ENCODE measurements around the gene ZFPM1.

DNA sequence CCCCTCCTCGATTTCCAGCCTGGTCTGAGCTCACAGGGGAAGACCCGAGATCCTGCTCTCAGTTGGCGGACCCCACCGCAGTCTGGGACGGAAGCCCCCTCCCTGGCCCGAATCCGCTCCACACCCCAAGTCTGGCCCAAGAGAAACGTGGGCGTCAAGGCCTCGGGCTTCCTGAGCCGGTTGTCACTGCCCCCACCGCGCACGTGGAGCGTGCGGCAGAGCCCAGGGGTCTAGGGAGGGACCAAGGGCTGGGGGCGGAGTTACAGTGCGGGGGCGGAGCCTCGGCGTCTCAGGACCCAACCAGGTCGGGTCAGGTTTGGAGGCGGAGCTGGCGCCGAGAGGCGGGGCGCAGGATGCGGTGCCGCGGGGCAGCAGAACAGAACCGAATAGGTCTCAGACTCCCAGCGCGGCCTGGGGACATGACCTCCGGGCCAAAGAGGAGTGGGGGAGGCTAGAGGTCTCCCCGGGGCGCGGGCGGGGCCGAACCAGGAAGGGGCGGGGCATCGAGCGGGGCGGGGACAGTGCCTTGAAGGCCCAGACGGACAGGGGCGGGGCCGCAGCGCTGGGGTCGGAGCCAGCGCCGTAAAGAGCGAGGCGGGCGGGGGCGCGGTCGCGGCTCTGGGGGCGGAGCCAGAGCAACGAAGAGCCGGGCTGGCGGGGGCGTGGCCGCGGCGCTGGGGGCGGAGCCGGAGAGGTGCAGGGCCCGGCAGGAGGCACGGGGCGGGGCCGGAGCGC, 431 bp upstream of the ZFPM1 start:
- TF ChIP-seq, protein P1, sequence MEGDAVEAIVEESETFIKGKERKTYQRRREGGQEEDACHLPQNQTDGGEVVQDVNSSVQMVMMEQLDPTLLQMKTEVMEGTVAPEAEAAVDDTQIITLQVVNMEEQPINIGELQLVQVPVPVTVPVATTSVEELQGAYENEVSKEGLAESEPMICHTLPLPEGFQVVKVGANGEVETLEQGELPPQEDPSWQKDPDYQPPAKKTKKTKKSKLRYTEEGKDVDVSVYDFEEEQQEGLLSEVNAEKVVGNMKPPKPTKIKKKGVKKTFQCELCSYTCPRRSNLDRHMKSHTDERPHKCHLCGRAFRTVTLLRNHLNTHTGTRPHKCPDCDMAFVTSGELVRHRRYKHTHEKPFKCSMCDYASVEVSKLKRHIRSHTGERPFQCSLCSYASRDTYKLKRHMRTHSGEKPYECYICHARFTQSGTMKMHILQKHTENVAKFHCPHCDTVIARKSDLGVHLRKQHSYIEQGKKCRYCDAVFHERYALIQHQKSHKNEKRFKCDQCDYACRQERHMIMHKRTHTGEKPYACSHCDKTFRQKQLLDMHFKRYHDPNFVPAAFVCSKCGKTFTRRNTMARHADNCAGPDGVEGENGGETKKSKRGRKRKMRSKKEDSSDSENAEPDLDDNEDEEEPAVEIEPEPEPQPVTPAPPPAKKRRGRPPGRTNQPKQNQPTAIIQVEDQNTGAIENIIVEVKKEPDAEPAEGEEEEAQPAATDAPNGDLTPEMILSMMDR (IDR thresholded peaks at IDR 0.05): no peak
- no peak for TF ChIP-seq POLR2A (IDR thresholded peaks at IDR 0.05)
